ENCODE results near the gene TCFL5. TPM values are rescaled to one million over a fixed set of nuclear protein-coding genes. Genes with fewer than 3 reads are reported as not detected.

The TCFL5 gene
- total and polyA plus RNA-seq, 2 donors (not counting 3 experiments of a cell fraction or from before 2014, with no cell fraction given): 4.4 to 11.1 TPM

DNA sequence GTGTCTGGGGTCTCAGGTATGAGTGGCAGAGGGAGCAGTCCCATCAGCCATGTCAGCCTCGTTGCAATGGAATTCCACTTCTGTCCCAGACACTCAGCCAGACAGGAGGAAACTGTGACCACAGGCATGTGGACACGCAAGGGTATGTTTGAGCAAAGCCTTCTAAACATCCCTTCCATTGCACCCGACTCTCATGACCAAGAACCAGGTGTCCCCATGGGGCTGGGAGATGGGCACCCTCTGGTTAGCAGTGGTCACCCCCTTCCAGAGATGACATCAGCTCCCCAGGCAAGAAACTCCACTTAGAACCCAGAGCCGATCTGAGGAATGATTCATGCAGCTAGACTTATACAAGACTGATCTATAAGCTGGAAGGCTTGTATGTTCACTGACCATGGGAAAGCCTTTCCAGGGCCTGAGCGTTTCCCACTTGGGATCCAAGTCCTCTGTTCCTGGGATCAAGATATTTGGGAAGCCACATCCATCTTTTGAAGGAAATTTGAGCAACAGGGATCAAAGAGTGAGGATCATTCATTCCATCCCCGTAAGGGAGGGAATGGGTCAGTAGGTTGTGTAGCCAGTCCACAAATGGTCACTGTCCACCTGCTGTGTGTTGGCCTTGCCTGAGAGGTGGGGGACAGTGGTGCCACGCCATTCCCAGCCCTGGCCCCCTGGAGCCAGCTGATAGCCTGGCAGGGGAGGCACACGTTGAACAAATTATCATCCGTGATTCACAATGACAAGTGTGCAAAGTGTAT, 69.3 kb downstream of the TCFL5 start:
- no peaks in the 10 kb centered on the region for H3K27me3 ChIP-seq (ENCODE audit: control insufficient read depth in 2 of 2, insufficient read depth in 2 of 2, low read length in 2 of 2)
- DNase-seq (ENCODE audit: low read depth, low spot score) (no peak), FAIRE-seq (no peak)
- no TSS peak for BruUV-seq (replicated peaks)
- H3K79me2 ChIP-seq (ENCODE audit: control insufficient read depth, insufficient read depth, low read length): peaks cover 5% of the 10 kb centered on the region
- H2AFZ ChIP-seq (ENCODE audit: low read depth, low read length): no peak overlapping the region
- no peaks in the 10 kb centered on the region for H4K20me1 ChIP-seq (replicated peaks; ENCODE audit: control insufficient read depth, extremely low read depth, insufficient read depth, low read length)
- ChIA-PET CTCF (interaction anchor here (0.6 to 6.4 kb wide), 30 partner anchors 10 to 412 kb away, joined by 3 to 120 read pairs (median 7); partner anchors contain the start of gene NTSR1), POLR2A (interaction anchor here (1.1 kb wide), 1 partner anchor 88 kb away, joined by 3 read pairs; no protein-coding TSS in a partner anchor)
- TF ChIP-seq POLR2A (IDR thresholded peaks at IDR 0.05; ENCODE audit: low read depth, low read length): no peak
- no peak for TF ChIP-seq CTCF (IDR thresholded peaks at IDR 0.05; ENCODE audit: extremely low read depth in 1 of 2, insufficient read depth in 1 of 2, low read depth in 1 of 2, low read length in 2 of 2)
- no peak for TF ChIP-seq FOS (IDR thresholded peaks at IDR 0.05; ENCODE audit: borderline replicate concordance, insufficient read depth, low read length)
- TF ChIP-seq EZH2 (IDR thresholded peaks at IDR 0.05; ENCODE audit: borderline replicate concordance, low read depth, low read length, severe bottlenecking): no peak
- no peak for TF ChIP-seq POLR2AphosphoS5 (IDR thresholded peaks at IDR 0.05; ENCODE audit: insufficient read depth, low read depth, low read length)
- TF ChIP-seq GATA2 (IDR thresholded peaks at IDR 0.05; ENCODE audit: insufficient read depth, insufficient read length, low read depth, low read length): no peak
- TF ChIP-seq JUN (IDR thresholded peaks at IDR 0.05; ENCODE audit: borderline replicate concordance, insufficient read depth, insufficient read length, low read depth): no peak
- no peak overlapping the region for H3K4me2 ChIP-seq (ENCODE audit: insufficient read depth, low read length)
- H3K4me1 ChIP-seq (ENCODE audit: control insufficient read depth, extremely low read depth, insufficient read depth, low read length): peaks cover 27% of the 10 kb centered on the region
- dilution Hi-C loops (cut with MboI; ENCODE audit: extremely low pct_ligation_motif_present, low sequenced_read_pairs) (no loop called here), intact Hi-C loops (cut with micrococcal nuclease) (loop anchor here (10.0 kb wide), 1 partner anchor 488 kb away; the partner anchor contains the start of gene ADRM1)
- H3K9me3 ChIP-seq (replicated peaks; ENCODE audit: control insufficient read depth, insufficient read depth, low read length): no peaks in the 10 kb centered on the region
- no peaks in the 10 kb centered on the region for H3K9me1 ChIP-seq (replicated peaks; ENCODE audit: control insufficient read depth, extremely low read depth, insufficient read depth, low read length)
- no peak overlapping the region for H3K4me3 ChIP-seq (replicated peaks in 1 of 3; ENCODE audit: insufficient read depth in 1 of 3, low read depth in 1 of 3, low read length in 3 of 3)
- H3K9ac ChIP-seq (replicated peaks; ENCODE audit: extremely low read depth, insufficient read depth, low read length): no peak overlapping the region
- no peak overlapping the region for H3K27ac ChIP-seq (ENCODE audit: insufficient read depth, low read depth, low read length)
- no peaks in the 10 kb centered on the region for H3K36me3 ChIP-seq (ENCODE audit: control insufficient read depth in 2 of 2, extremely low read depth in 1 of 2, insufficient read depth in 2 of 2, low read length in 2 of 2)

All from endothelial cell of umbilical vein (primary cell).